Tibial artery (tissue), 4 donors: ENCODE data around the gene PRAC1.

Experiments used
- DNase-seq, 2 donors: peaks; one replicate each; pipeline ENCODE4 v3.0.0-alpha.2; 2019
- H3K27ac ChIP-seq, 2 donors: fragments of 200-600 bp; sonication (generic) in 1 of 2; 1 replicate in 1 of 2; 2 replicates in 1 of 2; pipeline ENCODE4 v1.5.1; 2018 to 2019; ENCODE audit warnings: mild to moderate bottlenecking in 1 of 2
- H3K27me3 ChIP-seq, 2 donors: fragments of 200-600 bp; sonication (generic) in 1 of 2; one replicate each; pipeline versions ENCODE4 v1.5.1 to v1.6.0; 2016 to 2019
- H3K36me3 ChIP-seq, 3 donors: fragments of 200-600 bp; sonication (generic) in 2 of 3; one replicate each; pipeline ENCODE4 v1.5.1; 2016 to 2019; ENCODE audit warnings: mild to moderate bottlenecking in 2 of 3
- H3K4me1 ChIP-seq, 4 donors: fragments of 200-600 bp; sonication (generic) in 2 of 4; 1 replicate in 3 of 4; 2 replicates in 1 of 4; pipeline ENCODE4 v1.5.1; 2016 to 2019
- H3K4me3 ChIP-seq, 2 donors: fragments of 200-600 bp; sonication (generic) in 1 of 2; 1 replicate in 1 of 2; 2 replicates in 1 of 2; pipeline ENCODE4 v1.5.1; 2018 to 2019; ENCODE audit warnings: mild to moderate bottlenecking in 2 of 2
- H3K9me3 ChIP-seq, 3 donors: fragments of 200-600 bp; sonication (generic) in 1 of 3; one replicate each; pipeline ENCODE4 v1.5.1; 2016 to 2019
- intact Hi-C: fragments of 100-400 bp; cut with DNase I; formaldehyde crosslinking; loops from one replicate; pipeline ENCODE4 v1.15.0; 2023; ENCODE audit warnings: low total_unique reads
- TF ChIP-seq, protein P1 (sequence below), 2 experiments: fragments of 200-600 bp in 1 of 2; fragments of 450-650 bp in 1 of 2; IDR thresholded peaks; one replicate each; pipeline ENCODE4 v1.5.1; 2017 to 2019; ENCODE audit warnings: antibody characterized with exemption in 2 of 2, mild to moderate bottlenecking in 1 of 2, moderate library complexity in 1 of 2

Gene PRAC1

DNA sequence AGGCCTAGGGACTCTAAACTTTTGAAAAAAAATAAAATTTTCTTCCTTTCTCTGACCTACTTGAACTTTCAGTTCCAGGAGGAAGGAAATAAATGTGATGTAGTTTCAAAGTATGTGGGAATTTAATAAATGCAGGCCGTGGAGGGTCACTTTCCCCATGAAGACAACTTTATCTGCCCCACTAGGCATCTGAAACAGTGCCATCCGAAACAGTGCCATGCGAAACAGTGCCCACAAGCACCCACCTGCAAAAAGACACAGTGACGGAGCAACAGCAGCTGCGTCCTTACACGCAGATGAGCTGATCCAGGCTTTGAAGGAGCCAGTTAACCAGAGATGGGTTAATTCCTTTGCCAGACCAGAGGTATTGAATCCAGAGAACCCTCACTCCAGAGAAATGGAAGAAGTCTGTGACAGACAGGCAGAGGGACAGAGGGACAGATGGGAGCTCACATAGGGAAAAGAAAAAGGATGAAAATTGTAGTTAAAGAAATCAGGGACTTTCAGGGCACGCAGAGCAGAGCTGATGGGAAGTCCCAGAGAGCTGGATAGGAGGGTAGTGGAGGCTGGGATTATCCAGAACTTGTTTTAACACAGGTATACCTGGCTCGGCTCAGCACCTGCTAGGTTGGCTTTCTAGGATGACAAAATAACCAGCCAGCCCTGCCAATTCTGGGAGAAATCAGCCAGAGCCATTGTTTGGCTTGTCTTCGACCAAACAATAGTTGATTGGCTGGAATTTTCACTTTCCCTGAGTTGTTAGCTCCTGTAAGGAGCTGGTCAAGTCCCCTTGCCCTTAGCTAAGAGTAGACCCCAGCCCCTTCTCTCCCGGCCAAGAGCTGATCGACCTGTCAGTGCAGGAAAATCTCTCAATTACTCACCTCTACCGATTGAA lies 23.3 kb upstream of the PRAC1 start:
- no peak overlapping the region for H3K4me3 ChIP-seq
- DNase-seq = no peak
- intact Hi-C loops = no loop called here
- peaks cover 0 to 100% of the 10 kb centered on the region in 2 donors for H3K27me3 ChIP-seq
- no peaks in the 10 kb centered on the region for H3K9me3 ChIP-seq
- TF ChIP-seq, protein P1, sequence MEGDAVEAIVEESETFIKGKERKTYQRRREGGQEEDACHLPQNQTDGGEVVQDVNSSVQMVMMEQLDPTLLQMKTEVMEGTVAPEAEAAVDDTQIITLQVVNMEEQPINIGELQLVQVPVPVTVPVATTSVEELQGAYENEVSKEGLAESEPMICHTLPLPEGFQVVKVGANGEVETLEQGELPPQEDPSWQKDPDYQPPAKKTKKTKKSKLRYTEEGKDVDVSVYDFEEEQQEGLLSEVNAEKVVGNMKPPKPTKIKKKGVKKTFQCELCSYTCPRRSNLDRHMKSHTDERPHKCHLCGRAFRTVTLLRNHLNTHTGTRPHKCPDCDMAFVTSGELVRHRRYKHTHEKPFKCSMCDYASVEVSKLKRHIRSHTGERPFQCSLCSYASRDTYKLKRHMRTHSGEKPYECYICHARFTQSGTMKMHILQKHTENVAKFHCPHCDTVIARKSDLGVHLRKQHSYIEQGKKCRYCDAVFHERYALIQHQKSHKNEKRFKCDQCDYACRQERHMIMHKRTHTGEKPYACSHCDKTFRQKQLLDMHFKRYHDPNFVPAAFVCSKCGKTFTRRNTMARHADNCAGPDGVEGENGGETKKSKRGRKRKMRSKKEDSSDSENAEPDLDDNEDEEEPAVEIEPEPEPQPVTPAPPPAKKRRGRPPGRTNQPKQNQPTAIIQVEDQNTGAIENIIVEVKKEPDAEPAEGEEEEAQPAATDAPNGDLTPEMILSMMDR (IDR thresholded peaks at IDR 0.05) = no peak
- no peaks in the 10 kb centered on the region for H3K4me1 ChIP-seq
- H3K36me3 ChIP-seq = no peaks in the 10 kb centered on the region
- no peak overlapping the region for H3K27ac ChIP-seq

DNA sequence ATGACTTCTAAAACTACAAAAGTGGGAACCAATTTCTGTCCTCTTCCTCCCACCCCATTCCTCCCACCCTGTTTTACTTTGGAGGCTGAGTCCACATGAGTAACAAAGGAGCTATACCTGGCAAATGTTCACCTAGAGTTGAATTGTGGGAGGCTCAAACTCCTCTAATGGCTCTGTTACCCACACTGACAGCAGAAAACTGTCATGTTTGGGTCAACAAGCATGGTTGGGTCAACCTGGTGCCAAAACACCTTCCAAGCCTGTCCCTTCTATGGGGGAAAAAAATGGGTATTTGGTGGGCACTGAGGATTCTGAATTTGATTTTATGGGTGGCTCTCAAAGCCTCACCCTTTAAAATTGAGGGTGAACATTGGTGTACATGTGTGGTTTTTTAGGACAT lies 18.2 kb upstream of the PRAC1 start:
- TF ChIP-seq, protein P1 (IDR thresholded peaks at IDR 0.05) = no peak
- Histone ChIP-seq H3K36me3 (no peaks in the 10 kb centered on the region), H3K27me3 (peaks cover 0 to 98% of the 10 kb centered on the region in 2 donors), H3K4me1 (no peaks in the 10 kb centered on the region), H3K4me3 (no peak overlapping the region), H3K9me3 (no peaks in the 10 kb centered on the region), H3K27ac (no peak overlapping the region)
- intact Hi-C loops = no loop called here
- no peak for DNase-seq

DNA sequence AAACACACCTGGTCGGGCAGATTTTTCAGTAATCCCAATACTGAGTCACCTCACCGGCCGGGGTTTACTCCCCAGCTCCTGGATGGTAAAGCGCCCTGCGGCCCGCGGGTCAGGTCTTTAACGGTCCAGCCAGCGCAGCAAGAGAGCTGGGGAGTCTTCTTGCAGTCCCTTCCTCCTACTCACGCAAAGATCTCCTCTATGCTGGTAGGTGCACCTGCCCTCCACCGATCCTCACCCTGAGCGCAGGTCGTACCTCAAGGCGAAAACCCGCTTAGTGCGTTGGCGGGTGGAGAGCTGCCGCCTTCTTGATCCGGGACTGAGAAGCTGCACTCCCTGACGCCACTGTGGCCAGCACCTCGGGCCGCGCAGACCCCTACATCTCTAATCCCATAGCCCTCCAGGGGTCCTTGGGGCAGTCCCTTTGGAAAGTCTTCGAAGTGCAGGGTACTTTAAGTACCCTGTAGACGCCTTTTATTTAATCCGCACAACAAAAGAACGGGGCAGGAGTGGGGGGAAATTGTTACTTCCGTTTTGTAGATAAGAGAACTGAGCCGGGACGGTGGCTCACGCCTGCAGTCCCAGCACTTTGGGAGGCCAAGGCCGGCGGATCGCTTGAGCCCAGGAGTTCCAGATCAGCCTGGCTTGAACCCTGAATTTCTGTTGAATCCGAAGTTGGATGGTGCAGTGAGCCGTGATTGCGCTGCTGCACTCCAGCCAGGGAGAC lies 16.6 kb upstream of the PRAC1 start:
- intact Hi-C loops = no loop called here
- Histone ChIP-seq H3K4me1 (peaks cover 0 to 1% (median 0%) of the 10 kb centered on the region in 4 donors), H3K36me3 (no peaks in the 10 kb centered on the region), H3K27ac (no peak overlapping the region), H3K27me3 (peaks cover 0 to 98% of the 10 kb centered on the region in 2 donors), H3K9me3 (no peaks in the 10 kb centered on the region), H3K4me3 (no peak overlapping the region)
- DNase-seq = peak in 1 of 2 donors; percentile 37
- TF ChIP-seq, protein P1 (IDR thresholded peaks at IDR 0.05) = no peak

DNA sequence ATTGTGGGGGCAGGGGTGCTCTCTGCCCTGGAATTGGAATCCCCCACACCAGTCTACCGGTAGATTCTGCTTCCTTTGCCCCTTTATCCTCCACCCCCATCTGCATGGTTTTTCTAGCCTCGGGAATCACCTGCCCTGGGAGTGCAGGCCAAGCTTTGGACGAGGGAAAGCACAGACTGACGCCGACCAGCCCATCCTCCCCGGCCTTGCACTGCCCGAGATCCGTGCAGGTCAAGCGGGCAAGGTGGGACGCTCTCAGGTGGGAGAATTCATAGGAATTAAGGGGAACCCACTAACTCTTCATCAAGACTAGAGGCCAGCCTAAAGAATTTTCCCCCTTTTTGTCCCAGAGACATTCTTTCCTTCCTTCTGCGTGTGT lies 16.1 kb upstream of the PRAC1 start:
- H3K36me3 ChIP-seq = no peaks in the 10 kb centered on the region
- no peak for DNase-seq
- no peaks in the 10 kb centered on the region for H3K9me3 ChIP-seq
- H3K4me1 ChIP-seq = peaks cover 0 to 7% (median 1%) of the 10 kb centered on the region in 4 donors
- H3K4me3 ChIP-seq = no peak overlapping the region
- TF ChIP-seq, protein P1 (IDR thresholded peaks at IDR 0.05) = no peak
- no peak overlapping the region for H3K27ac ChIP-seq
- peaks cover 0 to 98% of the 10 kb centered on the region in 2 donors for H3K27me3 ChIP-seq
- intact Hi-C loops = no loop called here

DNA sequence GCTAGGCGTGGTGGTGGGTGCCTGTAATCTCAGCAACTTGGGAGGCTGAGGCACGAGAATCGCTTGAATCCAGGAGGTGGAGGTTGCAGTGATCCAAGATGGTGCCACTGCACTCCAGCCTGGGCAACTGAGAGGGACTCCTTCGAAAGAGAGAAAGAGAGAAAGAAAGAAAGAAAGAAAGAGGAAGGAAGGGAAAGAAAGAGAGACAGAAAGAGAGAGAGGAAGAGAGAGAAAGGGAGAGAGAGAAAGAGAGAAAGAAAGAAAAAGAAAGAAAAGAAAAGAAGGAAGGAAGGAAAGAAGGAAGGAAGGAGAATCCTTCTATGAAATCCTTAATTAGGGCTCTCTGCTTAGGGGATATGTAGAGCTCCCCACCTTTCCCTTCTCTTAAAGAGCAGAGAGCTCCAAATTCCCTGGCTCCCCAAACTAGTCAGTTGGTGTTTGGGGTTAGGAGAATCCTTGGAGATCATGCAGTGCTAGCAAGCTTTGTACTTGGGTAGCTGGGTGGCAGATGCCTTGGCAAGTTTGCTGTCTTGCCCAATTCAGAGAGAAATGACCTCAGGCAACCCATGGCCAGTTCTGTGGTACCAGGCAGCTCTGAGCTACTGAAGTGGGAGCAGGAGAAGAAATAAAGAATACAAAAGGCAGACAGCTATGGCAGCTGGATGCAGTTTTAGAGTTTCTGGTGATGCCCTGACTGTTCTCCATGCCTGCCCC lies 15.2 kb upstream of the PRAC1 start:
- H3K36me3 ChIP-seq = no peaks in the 10 kb centered on the region
- no peak overlapping the region for H3K27ac ChIP-seq
- no peak overlapping the region for H3K4me3 ChIP-seq
- peak in 1 of 2 donors; percentile 3 for DNase-seq
- intact Hi-C loops = no loop called here
- peaks cover 0 to 14% (median 4%) of the 10 kb centered on the region in 4 donors for H3K4me1 ChIP-seq
- H3K27me3 ChIP-seq = peaks cover 0 to 98% of the 10 kb centered on the region in 2 donors
- H3K9me3 ChIP-seq = no peaks in the 10 kb centered on the region
- TF ChIP-seq, protein P1 (IDR thresholded peaks at IDR 0.05) = no peak
